SH-SY5Y (cell line): ENCODE results near the gene ELAC1.

ENCODE experiments used
- GATA2 ChIP-seq: IDR thresholded peaks from 2 replicates; pipeline ENCODE4 v1.6.1; 2011; ENCODE audit warnings: mild to moderate bottlenecking, low read depth, low read length
- GATA3 ChIP-seq: IDR thresholded peaks from 2 replicates; pipeline ENCODE4 v1.6.1; 2011; ENCODE audit warnings: low read depth, mild to moderate bottlenecking, low read length, moderate library complexity

GRCh38 chr18:51011709-51012108 is 43.9 kb downstream of the ELAC1 start:
- TF ChIP-seq GATA2, result no peak
- TF ChIP-seq GATA3, result no peak
